ENCODE measurements around the gene VWA5B2. TPM values are rescaled to one million over a fixed set of nuclear protein-coding genes. Genes with fewer than 3 reads are reported as not detected.

The VWA5B2 gene
- polyA plus RNA-seq, 1 donor from 2014 or later = 0.33 TPM

DNA sequence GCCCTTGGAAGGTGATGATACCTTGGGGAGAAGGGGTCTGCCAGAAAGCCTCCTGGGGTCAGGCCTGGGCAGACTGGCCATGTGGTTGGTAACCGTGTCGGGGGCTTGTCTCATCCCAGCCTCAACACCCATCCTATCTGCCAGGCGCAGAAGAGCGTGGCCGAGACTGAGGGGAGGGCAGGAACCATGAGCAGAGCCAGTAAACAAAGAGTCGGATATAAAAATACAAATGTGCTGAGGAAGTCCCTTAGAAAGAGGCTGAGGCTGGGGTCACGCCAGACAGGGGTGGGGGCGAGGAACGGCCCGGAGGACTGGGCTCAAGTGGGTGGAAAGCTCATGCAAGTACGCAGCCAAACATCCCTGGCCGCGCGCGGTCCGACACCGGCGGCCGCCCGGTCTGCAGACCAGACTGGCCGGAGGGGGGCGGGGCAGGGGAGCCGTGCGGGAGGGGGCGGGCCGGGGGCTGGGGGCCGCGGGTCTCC, 30.1 kb downstream of the VWA5B2 start:
- H3K4me2 ChIP-seq (ENCODE audit: low read length) = no peak overlapping the region
- no peaks in the 10 kb centered on the region for H4K20me1 ChIP-seq (ENCODE audit: insufficient read depth)
- H3K79me2 ChIP-seq (replicated peaks; ENCODE audit: insufficient read depth, low read length) = no peaks in the 10 kb centered on the region
- H3K9ac ChIP-seq (ENCODE audit: low read length) = peak overlapping the region; percentile 22
- H3K9me2 ChIP-seq (ENCODE audit: insufficient read depth, low read length) = no peaks in the 10 kb centered on the region
- peaks cover 47% of the 10 kb centered on the region for H3K27me3 ChIP-seq (ENCODE audit: insufficient read depth, low read depth, low read length)
- no peak overlapping the region for H2AFZ ChIP-seq (ENCODE audit: low read depth, low read length)
- H3K9me3 ChIP-seq (ENCODE audit: low read length) = no peaks in the 10 kb centered on the region
- no peaks in the 10 kb centered on the region for H3K36me3 ChIP-seq (ENCODE audit: insufficient read depth, low read length)
- H3F3A ChIP-seq (ENCODE audit: insufficient read depth, low read length, poor library complexity, severe bottlenecking) = no peaks in the 10 kb centered on the region
- TF ChIP-seq REST (IDR thresholded peaks at IDR 0.05; ENCODE audit: borderline replicate concordance) (no peak), EP300 (conservative IDR thresholded peaks at IDR 0.05; ENCODE audit: poor library complexity, severe bottlenecking) (no peak), POLR2AphosphoS5 (IDR thresholded peaks at IDR 0.05) (no peak), MXI1 (conservative IDR thresholded peaks at IDR 0.05; ENCODE audit: poor library complexity, severe bottlenecking) (no peak), RAD21 (conservative IDR thresholded peaks at IDR 0.05) (no peak), CTCF (IDR thresholded peaks at IDR 0.05; ENCODE audit: poor library complexity, severe bottlenecking) (no peak), SMC3 (conservative IDR thresholded peaks at IDR 0.05; ENCODE audit: poor library complexity) (no peak), EZH2 (IDR thresholded peaks at IDR 0.05; ENCODE audit: borderline replicate concordance, insufficient read depth, low read length, poor library complexity, severe bottlenecking) (no peak), TAF1 (IDR thresholded peaks at IDR 0.05; ENCODE audit: low read depth) (no peak)
- no peak overlapping the region for H3K27ac ChIP-seq (ENCODE audit: low read length)
- peak overlapping the region; percentile 54 for H3K4me3 ChIP-seq (ENCODE audit: low read length)

DNA sequence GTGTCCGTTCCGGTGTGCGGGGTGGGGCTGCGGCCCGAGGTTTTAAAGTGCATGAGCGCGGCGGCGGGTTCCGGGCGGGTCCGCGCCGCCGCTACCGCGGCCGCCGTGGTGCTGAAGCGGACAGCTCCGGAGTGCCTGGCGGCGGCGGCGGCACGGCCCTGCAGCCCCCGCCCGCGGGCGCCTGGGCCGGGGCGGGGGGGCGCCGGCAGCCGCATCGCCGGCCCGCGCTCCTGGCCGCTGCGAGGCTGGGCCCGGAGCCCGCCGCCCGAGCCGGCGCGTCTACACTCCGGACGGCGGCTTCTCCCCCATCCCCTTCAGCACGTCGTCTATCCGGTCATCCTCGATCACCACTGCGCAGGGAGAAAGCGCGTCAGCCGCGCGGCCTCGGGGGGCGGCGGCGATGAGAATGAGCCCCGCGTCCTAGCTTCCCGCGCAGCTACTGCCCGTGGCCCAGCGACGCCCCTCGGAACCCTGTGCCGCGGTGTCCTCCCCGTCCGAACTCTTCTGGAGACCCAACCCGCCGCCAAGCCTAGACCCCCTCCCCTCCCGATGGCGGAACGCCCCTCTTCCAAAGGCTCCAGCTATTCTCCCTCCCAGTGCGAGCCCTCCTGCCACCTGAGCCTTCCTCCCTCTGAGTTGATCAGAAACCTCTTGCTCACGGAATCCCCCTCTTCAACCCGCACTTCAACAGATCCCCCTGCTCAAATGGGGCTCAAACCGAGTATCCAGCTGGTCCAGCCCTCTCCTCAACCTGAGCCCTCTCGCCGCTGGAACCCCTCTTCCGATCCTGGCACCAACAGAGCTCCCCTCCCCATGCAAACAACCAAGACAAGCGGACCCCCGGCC, 30.7 kb downstream of the VWA5B2 start:
- Histone ChIP-seq H3K79me2 (replicated peaks; ENCODE audit: insufficient read depth, low read length) (no peaks in the 10 kb centered on the region), H3K9me3 (ENCODE audit: low read length) (no peaks in the 10 kb centered on the region), H3K9me2 (ENCODE audit: insufficient read depth, low read length) (no peaks in the 10 kb centered on the region), H3K27me3 (ENCODE audit: insufficient read depth, low read depth, low read length) (peaks cover 47% of the 10 kb centered on the region), H3K9ac (ENCODE audit: low read length) (peak overlapping the region; percentile 85), H3K4me3 (ENCODE audit: low read length) (peak overlapping the region; percentile 75), H3F3A (ENCODE audit: insufficient read depth, low read length, poor library complexity, severe bottlenecking) (no peaks in the 10 kb centered on the region), H3K4me2 (ENCODE audit: low read length) (peak overlapping the region; percentile 53), H2AFZ (ENCODE audit: low read depth, low read length) (peak overlapping the region; percentile 24), H3K36me3 (ENCODE audit: insufficient read depth, low read length) (no peaks in the 10 kb centered on the region), H4K20me1 (ENCODE audit: insufficient read depth) (no peaks in the 10 kb centered on the region), H3K27ac (ENCODE audit: low read length) (peak overlapping the region; percentile 52)
- TF ChIP-seq CTCF (IDR thresholded peaks at IDR 0.05; ENCODE audit: poor library complexity, severe bottlenecking) (no peak), REST (IDR thresholded peaks at IDR 0.05; ENCODE audit: borderline replicate concordance) (peak; percentile 11), SMC3 (conservative IDR thresholded peaks at IDR 0.05; ENCODE audit: poor library complexity) (no peak), POLR2AphosphoS5 (IDR thresholded peaks at IDR 0.05) (peak; percentile 29), MXI1 (conservative IDR thresholded peaks at IDR 0.05; ENCODE audit: poor library complexity, severe bottlenecking) (no peak), EP300 (conservative IDR thresholded peaks at IDR 0.05; ENCODE audit: poor library complexity, severe bottlenecking) (no peak), EZH2 (IDR thresholded peaks at IDR 0.05; ENCODE audit: borderline replicate concordance, insufficient read depth, low read length, poor library complexity, severe bottlenecking) (peak; percentile 73), RAD21 (conservative IDR thresholded peaks at IDR 0.05) (no peak), TAF1 (IDR thresholded peaks at IDR 0.05; ENCODE audit: low read depth) (peak; percentile 21)

Measured in neural cell (in vitro differentiated cells).